ENCODE results near the gene TAGLN.

TAGLN gene

GRCh38 chr11:117185736-117186430 lies 13.3 kb upstream of the TAGLN start:
- in situ Hi-C loops (cut with HindIII; ENCODE audit: low sequenced_read_pairs) = no loop called here
- no peak for TF ChIP-seq CTCF (IDR thresholded peaks at IDR 0.05; ENCODE audit: low read depth, low read length)
- no peak overlapping the region for H3K4me3 ChIP-seq (ENCODE audit: low read depth, low read length)
- DNase-seq (ENCODE audit: low read depth, low spot score) = no peak

- in situ Hi-C loops (cut with HindIII; ENCODE audit: low sequenced_read_pairs) = no loop called here
- no peak for TF ChIP-seq CTCF (IDR thresholded peaks at IDR 0.05; ENCODE audit: low read depth, low read length)
- no peak overlapping the region for H3K4me3 ChIP-seq (ENCODE audit: low read depth, low read length)
- no peak for DNase-seq (ENCODE audit: low read depth, low spot score)
These were observed 12.8 kb upstream of the TAGLN start for GRCh38 chr11:117186431-117186761.

GRCh38 chr11:117187007-117187406 lies 12.2 kb upstream of the TAGLN start:
- no peak overlapping the region for H3K4me3 ChIP-seq (ENCODE audit: low read depth, low read length)
- TF ChIP-seq CTCF (IDR thresholded peaks at IDR 0.05; ENCODE audit: low read depth, low read length) = no peak
- no peak for DNase-seq (ENCODE audit: low read depth, low spot score)
- in situ Hi-C loops (cut with HindIII; ENCODE audit: low sequenced_read_pairs) = no loop called here

- in situ Hi-C loops (cut with HindIII; ENCODE audit: low sequenced_read_pairs) = no loop called here
- H3K4me3 ChIP-seq (ENCODE audit: low read depth, low read length) = no peak overlapping the region
- TF ChIP-seq CTCF (IDR thresholded peaks at IDR 0.05; ENCODE audit: low read depth, low read length) = no peak
- no peak for DNase-seq (ENCODE audit: low read depth, low spot score)
These were observed 11.8 kb upstream of the TAGLN start for GRCh38 chr11:117187428-117187798.

- DNase-seq (ENCODE audit: low read depth, low spot score) = no peak
- no peak overlapping the region for H3K4me3 ChIP-seq (ENCODE audit: low read depth, low read length)
- TF ChIP-seq CTCF (IDR thresholded peaks at IDR 0.05; ENCODE audit: low read depth, low read length) = no peak
- in situ Hi-C loops (cut with HindIII; ENCODE audit: low sequenced_read_pairs) = no loop called here
These were observed 11.2 kb upstream of the TAGLN start for GRCh38 chr11:117187799-117188481.

GRCh38 chr11:117188620-117189081 lies 10.5 kb upstream of the TAGLN start:
- in situ Hi-C loops (cut with HindIII; ENCODE audit: low sequenced_read_pairs) = no loop called here
- no peak overlapping the region for H3K4me3 ChIP-seq (ENCODE audit: low read depth, low read length)
- DNase-seq (ENCODE audit: low read depth, low spot score) = no peak
- no peak for TF ChIP-seq CTCF (IDR thresholded peaks at IDR 0.05; ENCODE audit: low read depth, low read length)
